ENCODE results near the gene PRSS22.
"Not testable (repeated sequence)": the region's sequence is repeated elsewhere in the genome, so short reads cannot be mapped to it uniquely, and the experiment has no call there.

The PRSS22 gene, protein sequence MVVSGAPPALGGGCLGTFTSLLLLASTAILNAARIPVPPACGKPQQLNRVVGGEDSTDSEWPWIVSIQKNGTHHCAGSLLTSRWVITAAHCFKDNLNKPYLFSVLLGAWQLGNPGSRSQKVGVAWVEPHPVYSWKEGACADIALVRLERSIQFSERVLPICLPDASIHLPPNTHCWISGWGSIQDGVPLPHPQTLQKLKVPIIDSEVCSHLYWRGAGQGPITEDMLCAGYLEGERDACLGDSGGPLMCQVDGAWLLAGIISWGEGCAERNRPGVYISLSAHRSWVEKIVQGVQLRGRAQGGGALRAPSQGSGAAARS

GRCh38 chr16:2857451-2858244 lies at the start of gene PRSS22:
Gene PRSS22 (minus strand): TSS chr16:2858170. CDS start chr16:2858104, 66 bp downstream.
- no peak for DNase-seq

GRCh38 chr16:2907084-2907753 lies 49.2 kb upstream of the PRSS22 start:
- not testable (repeated sequence) for DNase-seq

- no peak for DNase-seq
Observed at GRCh38 chr16:2905988-2906387, 48.0 kb upstream of the PRSS22 start.

GRCh38 chr16:2905241-2905987 lies 47.4 kb upstream of the PRSS22 start:
- DNase-seq: peak; percentile 92

DNA sequence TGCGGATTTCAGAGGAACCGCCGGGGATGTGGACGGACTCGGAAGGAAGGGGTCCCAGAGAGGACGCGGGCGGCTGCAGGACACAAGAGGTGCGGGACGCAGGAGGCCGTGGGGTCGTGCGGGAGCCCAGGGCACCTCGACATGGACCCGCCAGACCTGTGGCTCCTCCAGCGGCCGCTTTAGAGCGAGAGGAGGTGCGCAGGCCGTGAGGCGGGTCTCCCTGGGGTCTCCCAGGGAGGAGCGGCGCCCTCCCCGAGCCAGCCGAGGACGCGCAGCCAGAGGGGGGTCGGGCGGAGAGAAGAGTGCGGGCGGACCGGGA lies 46.9 kb upstream of the PRSS22 start:
- no peak for DNase-seq

DNA sequence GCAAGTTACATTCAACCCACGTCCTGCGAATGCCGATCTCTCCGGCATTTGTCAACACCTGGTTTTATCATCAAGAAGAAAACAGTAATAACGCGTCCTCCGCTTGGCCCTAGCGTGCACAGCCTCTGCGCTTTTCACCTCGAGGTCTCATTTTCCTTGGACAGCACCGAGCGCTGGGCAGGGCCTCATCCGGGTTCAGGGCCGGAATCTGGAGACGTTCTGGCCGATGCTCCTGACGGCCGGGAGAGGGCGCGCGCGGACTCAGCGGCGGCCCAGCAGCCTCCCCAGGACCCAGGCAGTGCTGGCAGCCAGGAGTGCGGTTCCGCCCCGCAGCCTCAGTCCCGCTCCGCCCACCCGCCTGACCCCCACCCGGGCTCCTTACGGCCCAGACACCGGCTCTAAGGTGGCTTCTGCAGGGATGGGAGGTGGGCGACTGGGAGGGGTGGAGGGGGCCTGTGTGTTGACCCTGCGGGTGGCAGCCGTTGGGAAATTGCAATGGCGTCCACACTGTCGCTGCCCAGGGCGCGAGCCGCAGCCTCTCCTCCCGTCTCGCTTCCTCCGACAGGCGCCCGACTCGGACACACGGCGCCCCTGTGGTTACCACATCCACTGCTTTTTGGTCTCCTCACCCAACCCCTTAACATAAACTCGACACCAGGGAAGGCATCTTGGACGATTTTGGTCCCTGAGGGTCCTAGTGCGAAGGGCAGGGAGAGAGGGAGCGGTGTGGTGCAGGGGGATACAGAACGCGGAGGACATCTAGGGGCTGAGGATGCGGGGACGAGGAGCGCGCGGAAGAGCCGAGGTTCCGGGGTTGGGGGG lies 46.3 kb upstream of the PRSS22 start:
- DNase-seq: peak; percentile 52

DNA sequence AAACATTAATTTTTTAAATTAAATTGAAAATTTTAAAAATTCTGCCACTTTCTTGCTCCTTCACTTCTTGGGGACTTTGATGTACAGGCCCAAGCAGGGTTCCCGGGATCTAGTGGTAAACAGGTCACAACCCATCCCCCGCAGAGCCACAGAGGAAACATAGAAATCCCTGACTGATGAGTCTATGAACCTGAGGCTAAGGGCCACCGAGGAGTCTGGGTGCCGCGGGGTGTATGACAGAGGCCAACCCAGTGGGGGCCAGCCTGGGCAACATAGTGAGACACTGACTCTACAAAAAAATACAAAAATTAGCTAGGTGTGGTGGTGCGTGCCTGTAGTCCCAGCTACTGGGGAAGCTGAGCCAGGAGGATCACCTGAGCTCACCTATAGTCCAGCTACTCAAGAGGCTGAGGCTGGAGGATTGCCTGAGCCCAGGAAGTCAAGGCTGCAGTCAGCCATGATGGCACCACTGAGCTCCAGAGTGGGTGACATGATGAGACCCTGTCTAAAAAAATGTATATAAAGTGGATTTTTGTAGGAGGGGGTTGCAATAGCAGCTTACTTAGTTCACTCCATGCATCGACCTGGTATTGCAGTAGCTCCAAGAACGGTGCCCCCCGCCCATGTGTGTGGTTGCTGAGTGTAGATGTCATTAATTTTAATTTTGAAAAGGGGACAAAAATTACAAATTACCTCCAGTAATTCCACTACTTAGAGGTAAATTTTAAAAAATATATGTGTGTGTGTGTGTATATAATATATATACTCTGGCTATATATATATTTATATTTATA lies 44.6 kb upstream of the PRSS22 start:
- no peak for DNase-seq

GRCh38 chr16:2900526-2901075 lies 42.6 kb upstream of the PRSS22 start:
- DNase-seq: no peak

DNA sequence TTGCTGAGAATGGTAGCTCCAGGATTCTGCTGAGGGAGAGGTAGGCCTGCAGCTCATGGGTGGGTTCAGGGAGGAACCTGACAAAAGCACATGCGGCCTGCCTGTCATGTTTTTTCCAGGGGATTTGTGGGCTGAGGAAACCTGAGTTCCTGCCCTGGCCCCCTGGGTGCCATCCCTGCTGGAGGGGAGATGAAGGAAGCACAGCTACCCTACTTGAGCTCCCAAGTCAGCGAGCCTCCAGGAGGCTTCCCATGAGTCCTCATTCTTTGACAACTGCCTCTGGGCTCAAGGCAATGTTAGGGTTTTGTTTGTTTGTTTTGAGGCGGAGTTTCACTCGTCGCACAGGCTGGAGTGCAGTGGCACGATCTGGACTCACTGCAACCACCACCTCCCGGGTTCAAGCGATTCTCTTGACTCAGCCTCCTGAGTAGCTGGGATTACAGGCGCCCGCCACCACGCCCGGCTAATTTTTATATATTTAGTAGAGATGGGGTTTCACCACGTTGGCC lies 41.6 kb upstream of the PRSS22 start:
- no peak for DNase-seq

- DNase-seq: no peak
Observed at GRCh38 chr16:2898831-2899563, 41.0 kb upstream of the PRSS22 start.

DNA sequence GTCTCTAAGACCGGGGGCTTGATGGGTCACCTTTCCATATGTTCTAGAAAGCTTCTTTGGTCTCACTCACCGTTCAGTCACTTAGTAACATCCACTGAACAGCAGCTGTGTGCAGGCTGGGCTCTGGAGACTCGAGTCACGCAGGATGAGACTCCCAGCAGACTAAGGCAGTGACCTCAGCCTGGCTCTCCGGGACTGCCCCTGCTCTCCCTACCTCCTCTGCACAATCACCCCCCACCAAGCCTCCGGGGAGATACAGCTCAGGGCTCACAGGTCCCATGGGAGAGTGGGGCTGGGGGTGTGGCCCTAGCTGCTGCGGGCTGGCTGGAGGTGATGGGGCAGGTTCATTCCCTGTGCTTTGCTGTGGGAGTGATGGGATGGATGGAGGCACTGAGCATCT lies 39.1 kb upstream of the PRSS22 start:
- no peak for DNase-seq

- no peak for DNase-seq
Observed at GRCh38 chr16:2896480-2897010, 38.6 kb upstream of the PRSS22 start.

- no peak for DNase-seq
Observed at GRCh38 chr16:2895813-2896212, 37.8 kb upstream of the PRSS22 start.

DNA sequence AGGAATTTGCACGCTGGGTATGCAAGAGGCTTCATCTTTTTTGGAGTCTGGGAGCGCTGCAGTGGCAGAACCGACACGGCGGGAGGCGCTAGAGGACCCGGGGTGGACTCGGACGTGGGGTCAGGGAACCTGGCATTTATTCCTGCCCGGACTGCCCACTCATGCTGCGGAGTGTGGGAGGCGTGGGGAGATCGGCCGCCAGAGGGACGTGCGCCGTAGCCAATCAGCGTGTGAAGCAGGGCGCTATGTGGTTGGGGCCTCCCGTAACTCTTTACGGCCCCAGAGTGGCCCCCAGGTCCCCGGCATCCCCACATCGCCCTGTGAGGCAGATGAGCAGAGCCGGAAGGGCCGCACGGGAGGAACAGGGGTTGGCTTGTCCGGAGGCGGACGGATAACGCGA lies 36.3 kb upstream of the PRSS22 start:
- no peak for DNase-seq

DNA sequence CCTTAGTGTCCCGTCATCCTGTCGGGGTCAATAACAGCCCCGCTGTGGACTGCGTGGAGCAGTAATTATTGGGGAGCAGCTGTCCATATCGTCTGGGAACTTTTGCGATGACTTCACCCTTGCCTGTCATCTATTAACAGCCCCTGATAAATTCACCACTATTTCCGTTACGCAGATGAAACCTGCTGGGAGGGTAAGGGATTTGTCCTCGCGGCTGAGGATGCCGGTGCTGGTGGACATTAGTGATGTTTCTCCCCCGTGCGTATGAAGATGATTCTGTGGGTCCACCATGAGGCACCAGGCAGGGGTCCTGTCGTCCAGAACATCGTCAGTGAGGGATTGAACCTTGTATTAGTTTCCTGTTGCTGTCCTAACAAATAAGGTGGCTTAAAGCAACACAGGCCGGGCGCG lies 26.1 kb upstream of the PRSS22 start:
- no peak for DNase-seq

- DNase-seq: no peak
Observed at GRCh38 chr16:2883458-2883908, 25.5 kb upstream of the PRSS22 start.

- peak; percentile 95 for DNase-seq
Observed at GRCh38 chr16:2882650-2883457, 24.9 kb upstream of the PRSS22 start, which contains the start of gene FLYWCH2. Gene FLYWCH2 (plus strand): TSS chr16:2883215. CDS start chr16:2896450, 13,235 bp downstream.

DNA sequence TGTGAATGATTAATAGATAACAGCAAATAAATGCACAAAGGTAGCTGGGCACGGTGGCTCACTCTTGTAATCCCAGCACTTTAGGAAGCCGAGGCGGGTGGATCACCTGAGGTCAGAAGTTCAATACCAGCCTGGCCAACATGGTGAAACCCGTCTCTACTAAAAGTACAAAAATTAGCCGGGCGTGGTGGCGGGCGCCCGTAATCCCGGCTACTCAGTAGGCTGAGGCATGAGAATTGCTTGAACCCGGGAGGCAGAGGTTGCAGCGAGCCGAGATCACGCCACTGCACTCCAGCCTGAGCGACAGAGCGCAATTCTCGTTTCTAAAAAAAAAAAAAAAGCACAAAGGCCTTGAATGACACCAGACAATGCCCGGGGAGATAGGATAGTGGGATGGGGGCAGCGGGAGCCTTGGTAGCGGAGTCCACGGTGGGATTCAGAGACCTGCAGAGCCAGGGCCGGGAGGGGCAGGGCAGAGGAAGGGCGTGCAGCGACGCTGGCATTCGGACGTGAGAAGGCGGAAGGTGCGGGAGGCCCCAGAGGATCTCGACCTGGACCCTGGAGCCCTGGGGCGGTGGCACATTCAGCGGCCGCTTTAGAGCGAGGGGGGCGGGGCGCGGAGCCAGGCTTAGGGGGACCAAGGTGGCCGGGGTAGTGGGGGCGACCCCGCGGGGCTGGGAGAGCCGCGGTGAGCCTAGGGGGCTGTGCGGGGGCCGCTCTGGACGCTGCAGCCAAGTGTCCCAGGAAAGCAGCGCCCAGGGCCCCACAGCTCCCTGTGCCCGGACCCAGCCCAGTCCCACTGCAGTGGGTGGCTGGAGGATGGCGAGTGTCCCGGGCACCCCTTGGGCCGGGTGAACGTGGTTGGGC lies 24.0 kb upstream of the PRSS22 start:
- no peak for DNase-seq
